IPS DF 19.7 (cell line): Measurements from ENCODE around the gene SPECC1L.

Source experiments
- DNase-seq: peaks from one replicate; pipeline ENCODE4 v3.0.0-alpha.2; 2013; ENCODE audit warnings: low read depth, low spot score

SPECC1L gene

DNA sequence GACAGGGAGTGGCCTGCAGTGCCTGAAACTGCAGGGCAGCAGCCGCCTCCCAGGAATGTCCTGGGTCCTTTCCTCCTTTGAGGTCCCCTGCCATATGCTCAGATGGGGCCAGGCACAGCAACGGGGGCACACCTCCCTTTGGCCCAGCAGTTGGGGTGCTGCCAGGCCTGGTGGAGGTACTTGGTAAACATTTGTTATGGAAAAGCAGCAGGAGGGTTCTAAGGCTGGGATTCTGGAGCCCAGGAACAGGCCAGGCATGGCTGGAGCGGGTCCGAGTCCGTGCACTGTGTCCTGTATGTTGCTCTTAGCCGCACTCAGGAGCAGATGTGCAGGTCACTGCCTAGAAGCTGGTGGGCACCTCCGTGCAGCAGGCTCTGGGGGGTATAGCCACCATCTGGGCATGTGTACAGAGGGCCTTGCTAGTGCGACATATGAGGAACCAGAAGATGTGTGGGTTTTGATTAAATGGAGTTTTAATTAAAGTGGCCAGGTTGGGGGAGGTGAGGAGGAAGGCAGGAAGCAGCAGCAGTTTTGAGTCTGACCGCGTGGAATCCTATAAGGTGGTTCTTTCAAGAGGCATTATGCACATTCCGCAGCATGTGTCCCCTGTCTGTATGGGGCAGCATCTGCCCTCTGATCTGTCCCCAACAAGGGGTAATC is 158.2 kb downstream of the SPECC1L start:
- DNase-seq, result no peak

DNA sequence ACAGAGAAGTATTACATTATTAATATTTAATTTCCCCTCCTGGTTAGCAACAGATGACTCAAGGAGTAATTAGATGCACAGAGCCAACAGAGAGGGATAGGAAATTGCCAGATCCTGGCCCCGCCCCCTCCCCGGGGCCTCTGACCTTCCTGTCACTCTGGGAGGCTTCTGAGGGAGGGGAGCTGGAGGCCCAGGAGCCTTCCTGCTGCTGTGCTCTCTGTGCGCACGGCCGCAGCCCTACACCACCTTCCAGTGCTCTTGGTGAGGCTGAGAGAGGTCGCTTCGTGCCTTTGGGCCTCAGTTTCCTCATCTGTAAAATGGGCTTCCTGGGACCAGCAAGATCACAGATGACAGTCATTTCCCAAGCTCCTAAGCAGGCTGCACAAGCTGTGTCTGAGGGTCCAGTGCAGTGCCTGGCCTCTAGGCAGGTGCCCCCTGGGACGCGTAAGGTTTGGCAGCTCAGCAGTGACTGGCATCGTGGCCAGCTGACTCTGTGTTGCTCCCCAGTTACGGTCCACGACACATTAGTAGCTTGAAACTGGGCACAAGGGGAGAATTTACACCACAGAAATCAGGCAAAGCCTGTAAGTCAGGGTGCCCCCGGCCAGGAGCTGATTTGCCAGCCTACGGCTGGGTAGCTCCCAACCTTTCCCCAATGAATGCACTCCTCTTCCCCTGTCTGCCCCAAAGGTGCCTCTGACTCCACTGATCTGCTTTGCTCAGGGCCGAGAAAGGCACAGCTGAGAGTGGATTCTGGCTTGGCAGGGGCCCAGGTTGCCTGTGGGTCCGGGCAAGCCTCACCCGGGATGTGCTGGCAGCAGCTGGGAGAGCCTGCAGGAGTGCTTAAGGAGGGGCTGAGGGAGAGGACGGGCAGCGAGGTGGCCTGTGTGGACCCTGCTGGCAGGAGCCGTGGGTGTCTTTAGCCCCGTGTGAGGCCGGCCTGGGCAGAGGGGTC is 159.1 kb downstream of the SPECC1L start:
- no peak for DNase-seq

DNA sequence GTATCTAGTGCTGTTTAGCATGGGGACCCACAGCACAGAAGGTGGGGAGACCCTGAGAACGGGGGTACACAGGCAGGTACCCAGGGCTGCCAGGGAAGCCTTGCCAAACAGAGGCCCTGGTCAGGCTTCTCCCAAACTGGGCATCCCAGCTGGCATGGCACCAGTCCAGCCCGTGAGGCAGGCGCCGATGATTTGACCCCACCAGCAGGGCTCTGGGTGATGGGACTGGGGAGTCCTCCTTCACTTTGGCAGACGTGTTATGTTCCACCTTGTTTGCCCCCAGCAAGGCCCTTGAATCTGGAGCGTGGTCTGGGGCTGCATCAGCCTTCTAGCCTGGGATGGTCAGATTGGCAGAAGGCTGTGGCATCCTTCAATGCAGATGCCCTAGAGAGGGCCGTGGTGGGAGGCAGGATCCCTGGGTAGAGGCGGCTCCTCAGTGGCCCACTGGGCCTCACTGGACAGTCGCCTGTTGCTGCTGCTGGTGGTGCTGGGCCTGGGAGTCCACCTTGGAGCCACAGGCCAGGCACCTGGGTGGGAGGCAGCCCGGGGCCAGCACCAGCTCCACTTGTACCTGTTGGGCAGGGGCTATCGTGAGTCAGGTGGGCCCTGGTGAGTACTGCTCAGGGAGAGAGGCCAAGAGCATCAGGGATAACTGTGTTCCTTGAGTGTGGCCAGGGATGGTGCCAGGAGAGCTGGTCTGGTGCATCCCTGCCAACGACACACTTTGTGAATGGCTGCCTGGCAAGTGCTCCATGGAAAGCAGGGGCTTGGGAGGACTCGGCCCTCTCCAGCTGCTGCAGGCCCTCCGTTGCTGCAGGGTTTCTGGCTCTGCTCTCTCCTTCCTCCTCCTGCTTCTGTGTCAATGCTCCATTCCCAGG is 160.0 kb downstream of the SPECC1L start:
- no peak for DNase-seq

DNA sequence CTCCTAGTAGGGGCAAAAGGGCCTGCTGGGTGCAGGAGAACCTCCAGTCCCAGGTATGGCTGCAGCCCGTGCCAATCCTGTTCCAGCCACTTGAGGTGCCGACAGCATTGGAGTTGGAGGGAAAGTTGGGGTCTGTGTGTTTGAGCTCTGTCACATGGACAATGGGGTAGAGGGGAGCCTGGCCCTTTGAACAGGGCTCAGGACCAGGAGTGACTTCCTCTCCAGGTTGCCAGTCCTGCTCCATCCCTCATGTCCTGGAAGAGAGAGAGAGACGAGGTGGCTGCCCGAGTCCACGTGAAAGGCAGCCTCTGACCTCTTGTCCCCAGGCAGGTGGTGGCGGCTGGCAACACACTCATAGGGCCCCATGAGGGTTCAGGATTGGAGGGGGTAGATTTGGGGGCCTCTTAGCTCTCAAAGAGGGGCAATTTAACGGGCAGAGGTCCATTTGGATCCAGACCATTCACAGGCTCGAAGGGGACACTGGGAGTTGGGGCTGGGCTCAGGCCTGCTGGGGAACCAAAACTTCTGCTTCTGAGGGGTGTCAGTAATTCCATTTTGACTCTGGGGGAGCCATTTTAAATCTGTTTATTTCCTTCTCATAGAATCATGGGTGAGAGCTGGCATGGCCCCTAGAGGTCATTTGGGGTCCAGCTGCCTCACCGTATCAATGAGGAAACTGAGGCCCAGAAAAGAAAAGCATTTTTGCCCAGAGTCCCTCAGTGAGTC is 160.8 kb downstream of the SPECC1L start:
- no peak for DNase-seq

DNA sequence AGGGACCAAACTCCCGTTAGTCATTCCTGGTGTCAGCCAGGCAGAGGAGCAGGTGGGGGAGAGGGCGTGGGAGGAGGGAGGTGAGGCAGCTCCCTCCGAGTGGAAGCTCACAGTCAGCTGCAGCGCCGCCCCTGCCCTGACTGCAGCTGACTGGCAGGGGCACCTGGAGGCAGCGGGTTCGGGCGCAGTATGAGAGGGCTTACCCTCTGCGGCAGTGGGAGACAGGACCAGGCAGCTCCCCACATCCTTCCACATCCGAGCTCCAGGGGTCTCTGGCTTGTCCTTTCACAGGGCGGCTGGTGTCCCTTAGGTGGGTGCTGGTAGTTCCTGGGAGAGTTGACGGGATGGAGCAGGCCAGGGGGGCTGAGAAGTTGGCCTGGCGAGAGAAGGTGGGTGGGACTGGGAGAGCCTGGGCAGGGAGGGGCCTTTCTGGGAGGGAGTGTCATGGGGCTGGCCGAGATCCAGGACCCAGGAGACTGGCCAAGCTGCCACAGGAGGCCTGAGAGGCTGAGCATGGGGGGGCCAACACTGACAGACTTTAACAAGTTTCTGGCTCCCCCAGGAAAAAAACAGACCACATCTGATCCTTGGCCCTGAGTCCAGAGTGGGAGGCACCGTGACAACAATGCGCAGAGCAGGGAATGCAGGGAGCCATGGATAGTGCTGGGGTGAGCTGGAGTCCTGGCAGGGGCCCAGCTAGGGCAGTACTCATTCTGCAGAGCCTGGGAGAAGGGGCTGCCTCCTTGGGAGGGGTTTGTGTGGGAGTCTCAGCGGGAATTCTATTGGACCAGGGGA is 161.6 kb downstream of the SPECC1L start:
- DNase-seq, result no peak

DNA sequence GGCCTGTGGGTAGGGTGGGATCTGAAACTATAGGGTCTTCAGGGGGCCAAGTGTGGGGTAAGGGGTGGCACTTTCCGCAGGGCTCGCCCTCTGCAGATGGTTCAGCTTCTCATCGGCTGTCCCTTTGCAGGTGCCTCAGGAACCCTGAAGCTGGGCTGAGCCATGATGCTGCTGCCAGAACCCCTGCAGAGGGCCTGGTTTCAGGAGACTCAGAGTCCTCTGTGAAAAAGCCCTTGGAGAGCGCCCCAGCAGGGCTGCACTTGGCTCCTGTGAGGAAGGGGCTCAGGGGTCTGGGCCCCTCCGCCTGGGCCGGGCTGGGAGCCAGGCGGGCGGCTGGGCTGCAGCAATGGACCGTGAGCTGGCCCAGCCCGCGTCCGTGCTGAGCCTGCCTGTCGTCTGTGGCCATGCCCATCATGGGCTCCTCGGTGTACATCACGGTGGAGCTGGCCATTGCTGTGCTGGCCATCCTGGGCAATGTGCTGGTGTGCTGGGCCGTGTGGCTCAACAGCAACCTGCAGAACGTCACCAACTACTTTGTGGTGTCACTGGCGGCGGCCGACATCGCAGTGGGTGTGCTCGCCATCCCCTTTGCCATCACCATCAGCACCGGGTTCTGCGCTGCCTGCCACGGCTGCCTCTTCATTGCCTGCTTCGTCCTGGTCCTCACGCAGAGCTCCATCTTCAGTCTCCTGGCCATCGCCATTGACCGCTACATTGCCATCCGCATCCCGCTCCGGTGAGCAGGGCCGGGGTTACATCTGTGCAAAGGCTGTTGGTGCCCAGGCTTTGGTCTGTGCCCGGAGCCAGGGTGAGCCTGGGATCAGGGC is 162.6 kb downstream of the SPECC1L start:
- DNase-seq, result no peak

DNA sequence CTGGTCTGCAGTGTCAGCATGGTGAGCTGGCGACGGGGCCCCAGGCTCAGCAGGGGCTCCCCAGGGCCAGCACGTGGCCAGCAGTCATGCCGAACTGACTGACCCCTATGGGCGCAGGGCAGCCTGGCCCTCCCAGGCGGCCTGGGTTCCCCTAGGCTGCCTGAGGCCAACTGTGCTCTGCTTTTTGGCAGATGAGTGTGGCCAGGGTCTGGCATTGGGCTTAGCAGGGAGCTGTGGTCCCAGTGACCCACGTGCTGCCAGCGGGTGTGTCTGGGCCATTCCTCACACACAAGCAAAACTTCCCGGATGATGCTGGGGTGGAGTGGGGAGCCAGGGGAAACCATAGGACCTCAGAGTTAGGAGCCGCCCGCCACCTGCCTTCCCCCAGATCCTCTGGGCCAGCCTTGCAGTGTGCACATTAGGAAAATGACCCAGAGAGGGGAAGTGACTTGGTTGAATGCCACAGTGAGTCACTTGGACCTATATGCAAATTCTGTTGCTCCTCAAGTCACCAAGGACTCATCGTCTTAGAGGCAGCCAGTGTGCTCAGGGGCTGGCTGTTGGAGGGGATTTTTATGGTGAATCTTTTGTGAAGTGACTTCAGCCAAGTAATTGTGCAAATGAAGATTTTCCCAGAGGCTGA is 163.3 kb downstream of the SPECC1L start:
- no peak for DNase-seq

DNA sequence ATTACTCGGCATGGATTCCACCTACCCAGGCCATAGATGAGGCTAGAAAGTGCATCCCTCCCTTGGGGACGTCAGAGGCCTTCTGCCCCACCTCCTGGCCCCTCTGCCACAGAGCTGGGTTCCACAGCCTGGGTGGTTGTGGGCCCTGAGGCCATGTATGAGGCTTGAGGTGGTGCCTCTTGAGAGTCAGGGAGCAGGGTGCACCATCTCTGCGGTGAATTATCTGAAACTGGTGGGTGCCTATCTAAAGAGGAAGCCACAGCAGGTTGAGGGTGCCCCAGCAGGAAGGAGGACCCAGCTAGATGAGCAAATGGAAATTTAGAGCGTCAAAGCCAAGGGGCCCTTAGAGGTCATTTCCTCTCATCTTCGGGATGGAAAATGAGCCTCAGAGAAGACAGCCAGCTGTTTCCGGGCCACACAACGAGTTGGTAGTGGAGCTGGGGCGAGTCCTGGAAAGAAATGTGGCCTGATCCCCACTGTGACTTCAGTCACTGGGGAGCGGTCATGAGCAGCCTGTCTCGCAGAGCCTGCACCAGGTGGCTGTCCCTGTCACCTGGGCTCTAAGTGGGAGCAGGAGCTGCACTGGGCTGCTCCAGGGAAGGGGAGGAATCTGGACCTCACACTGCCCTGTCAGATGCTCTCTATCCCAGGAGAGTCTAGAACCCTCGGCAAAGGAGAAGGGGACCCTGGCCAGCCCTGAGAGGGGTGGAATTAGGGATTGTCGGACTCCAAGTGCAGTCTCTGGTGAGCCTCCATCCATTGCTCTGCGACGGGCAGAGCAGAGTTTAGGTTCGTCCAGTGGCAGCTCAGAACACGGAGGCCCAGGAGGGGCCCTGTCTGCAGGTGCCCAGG is 164.1 kb downstream of the SPECC1L start:
- no peak for DNase-seq

DNA sequence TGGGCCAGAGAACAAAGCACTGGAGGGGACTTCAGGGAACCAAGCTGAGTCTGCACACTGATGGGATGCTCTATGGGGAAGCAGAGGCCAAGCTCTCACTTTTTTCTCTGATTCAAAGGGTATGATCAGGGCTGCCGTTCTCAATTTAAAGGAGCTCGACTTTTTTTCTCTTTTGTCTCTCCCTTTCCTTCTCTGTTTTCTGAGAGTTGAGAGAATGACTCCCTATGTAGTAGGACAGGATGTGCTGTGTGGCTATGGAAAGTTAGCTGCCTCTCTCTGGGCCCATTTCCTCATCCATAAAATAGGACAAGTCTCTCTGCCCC is 164.7 kb downstream of the SPECC1L start:
- no peak for DNase-seq

DNA sequence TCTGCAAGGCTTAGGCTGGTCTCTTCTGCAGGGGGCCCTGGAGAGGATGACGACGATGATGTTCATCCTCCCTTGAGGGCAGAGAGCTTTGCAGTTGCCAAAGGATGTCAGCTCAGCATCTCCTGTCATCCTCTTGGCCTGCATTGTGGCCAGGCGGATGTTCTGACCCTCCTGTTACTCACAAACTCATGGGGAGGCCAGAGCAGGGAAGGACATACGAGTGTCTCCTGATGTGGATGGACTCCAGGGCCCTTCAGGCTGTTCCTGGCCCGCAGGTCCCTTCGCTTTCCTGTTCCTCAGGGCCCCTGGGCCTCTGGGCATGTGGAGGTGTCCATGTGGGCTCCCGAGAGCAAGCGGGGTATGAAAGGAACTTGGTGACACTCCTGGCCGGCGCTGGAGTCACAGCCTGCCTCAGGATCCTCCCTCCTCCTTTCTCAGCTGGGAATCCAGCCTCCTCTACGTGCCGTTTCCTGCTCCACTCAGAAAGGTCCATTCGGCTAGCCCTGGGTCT is 165.3 kb downstream of the SPECC1L start:
- no peak for DNase-seq

DNA sequence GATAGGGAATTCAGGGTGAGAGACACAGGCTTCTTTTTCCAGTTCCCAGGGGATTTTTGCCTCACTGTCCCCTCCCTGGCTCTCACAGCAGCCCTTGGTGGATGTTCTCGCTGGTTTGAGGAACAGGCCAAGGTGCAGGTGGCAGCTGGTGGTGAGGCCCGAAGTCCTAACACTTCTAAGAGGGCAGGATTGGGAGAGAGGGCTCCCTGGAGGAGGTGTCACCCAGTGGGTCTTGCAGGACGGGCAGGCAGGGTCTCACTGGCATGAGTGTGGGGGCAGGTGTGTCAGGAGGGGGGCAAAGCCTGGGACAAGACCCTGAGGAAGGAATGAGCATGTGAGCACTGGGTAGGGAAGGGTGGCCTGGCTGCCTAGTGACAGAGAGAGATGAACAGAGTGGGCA is 165.9 kb downstream of the SPECC1L start:
- no peak for DNase-seq

DNA sequence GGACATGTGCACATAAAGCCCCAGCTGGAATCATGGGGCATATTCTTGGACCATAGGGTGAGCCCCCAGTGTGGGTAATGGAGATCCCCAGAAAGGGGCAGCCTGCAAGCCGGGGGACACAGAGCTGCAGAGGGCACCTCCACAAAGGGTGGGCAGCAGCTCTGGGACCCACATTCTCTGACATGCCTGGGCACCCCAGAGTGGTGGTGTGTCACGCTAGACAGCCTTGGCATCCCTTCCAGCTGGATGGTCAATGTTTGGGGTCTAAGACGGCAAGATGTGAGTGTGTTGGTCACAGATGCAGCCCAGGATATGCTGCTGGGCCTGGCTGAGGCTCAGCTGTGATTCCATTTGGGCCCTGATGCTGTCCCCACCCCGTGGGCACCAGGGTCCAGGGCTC is 166.5 kb downstream of the SPECC1L start:
- DNase-seq, result no peak

DNA sequence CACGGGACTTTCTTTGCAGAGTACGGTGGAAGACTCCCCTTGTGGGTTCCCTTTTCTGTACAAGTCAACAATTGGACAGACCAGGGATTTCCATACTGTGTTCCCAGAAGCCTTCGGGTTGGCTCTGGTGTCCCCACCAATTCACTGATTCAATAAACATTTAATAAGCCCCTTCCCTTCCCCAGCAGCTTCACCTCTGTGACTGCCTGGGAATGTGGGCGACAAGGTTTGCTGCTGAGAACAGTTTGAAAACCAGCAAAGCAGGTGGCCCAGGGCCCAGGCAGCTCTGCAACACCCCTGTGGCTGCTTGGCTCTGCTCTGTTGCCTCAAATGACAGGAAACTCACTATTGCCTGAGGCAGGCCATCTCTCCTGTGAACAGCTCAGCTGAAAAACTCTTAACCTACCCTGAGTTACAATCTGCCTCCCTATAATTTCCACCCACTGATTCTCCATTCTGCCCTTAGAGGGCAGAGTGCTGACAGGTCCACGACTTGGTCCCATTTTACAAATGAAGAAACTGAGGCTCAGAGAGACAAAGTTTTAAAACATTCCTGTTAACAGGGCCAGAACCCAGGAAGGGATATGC is 167.2 kb downstream of the SPECC1L start:
- DNase-seq, result no peak

DNA sequence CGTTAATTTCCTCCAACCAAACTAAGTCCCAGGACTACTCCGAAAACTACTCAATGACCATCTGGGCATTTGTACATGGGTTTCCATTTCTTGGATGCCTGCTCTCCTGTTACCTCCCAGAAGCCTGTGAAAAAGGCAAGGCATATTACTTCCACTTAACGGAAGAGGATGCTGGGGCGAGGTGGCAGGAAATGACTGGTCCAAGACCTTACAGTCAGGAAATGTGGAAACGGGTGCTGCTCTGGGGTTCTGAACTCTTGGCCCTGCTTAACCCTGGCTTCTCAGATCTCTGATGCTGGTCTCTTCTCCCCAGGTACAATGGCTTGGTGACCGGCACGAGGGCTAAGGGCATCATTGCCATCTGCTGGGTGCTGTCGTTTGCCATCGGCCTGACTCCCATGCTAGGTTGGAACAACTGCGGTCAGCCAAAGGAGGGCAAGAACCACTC is 169.7 kb downstream of the SPECC1L start:
- DNase-seq, result no peak

DNA sequence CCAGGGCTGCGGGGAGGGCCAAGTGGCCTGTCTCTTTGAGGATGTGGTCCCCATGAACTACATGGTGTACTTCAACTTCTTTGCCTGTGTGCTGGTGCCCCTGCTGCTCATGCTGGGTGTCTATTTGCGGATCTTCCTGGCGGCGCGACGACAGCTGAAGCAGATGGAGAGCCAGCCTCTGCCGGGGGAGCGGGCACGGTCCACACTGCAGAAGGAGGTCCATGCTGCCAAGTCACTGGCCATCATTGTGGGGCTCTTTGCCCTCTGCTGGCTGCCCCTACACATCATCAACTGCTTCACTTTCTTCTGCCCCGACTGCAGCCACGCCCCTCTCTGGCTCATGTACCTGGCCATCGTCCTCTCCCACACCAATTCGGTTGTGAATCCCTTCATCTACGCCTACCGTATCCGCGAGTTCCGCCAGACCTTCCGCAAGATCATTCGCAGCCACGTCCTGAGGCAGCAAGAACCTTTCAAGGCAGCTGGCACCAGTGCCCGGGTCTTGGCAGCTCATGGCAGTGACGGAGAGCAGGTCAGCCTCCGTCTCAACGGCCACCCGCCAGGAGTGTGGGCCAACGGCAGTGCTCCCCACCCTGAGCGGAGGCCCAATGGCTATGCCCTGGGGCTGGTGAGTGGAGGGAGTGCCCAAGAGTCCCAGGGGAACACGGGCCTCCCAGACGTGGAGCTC is 170.2 kb downstream of the SPECC1L start:
- no peak for DNase-seq

DNA sequence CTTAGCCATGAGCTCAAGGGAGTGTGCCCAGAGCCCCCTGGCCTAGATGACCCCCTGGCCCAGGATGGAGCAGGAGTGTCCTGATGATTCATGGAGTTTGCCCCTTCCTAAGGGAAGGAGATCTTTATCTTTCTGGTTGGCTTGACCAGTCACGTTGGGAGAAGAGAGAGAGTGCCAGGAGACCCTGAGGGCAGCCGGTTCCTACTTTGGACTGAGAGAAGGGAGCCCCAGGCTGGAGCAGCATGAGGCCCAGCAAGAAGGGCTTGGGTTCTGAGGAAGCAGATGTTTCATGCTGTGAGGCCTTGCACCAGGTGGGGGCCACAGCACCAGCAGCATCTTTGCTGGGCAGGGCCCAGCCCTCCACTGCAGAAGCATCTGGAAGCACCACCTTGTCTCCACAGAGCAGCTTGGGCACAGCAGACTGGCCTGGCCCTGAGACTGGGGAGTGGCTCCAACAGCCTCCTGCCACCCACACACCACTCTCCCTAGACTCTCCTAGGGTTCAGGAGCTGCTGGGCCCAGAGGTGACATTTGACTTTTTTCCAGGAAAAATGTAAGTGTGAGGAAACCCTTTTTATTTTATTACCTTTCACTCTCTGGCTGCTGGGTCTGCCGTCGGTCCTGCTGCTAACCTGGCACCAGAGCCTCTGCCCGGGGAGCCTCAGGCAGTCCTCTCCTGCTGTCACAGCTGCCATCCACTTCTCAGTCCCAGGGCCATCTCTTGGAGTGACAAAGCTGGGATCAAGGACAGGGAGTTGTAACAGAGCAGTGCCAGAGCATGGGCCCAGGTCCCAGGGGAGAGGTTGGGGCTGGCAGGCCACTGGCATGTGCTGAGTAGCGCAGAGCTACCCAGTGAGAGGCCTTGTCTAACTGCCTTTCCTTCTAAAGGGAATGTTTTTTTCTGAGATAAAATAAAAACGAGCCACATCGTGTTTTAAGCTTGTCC is 171.0 kb downstream of the SPECC1L start:
- no peak for DNase-seq
